DMS53 treated with DMSO at 0.1 percent for 48 hours (cell line): ENCODE measurements around the gene DHH.

ENCODE experiments used
- DNase-seq: peaks from one replicate; lab custom pipeline; 2025; ENCODE audit not compliant: unreplicated experiment; lab: John Stamatoyannopoulos, UW

The DHH gene

DNA sequence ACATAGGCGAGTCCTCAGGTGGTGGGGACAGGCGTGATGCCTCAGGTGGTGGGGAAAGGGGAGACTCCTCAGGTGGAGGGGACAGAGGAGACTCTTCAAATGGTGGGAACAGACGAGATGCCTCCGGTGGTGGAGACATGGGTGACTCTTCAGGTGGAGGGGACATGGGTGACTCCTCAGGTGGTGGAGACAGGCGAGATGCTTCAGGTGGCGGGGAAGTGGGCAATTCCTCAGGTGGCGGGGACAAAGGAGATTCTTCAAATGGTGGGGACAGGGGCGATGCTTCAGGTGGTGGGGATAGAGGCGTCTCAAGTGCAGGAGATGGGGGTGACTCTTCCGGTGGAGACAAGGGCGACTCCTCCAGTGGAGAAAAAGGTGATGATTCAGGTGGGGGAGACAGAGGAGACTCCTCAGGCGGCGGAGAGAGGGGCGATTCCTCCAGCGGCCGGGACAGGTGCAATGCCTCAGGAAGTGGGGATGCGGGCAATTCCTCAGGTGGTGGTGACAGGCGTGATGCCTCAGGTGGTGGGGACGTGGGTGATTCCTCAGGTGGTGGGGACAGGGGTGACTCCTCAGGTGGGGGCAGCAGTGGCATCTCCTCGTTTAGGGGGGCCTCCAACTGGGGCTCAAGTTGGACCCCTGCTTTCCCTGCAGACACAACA, 42.7 kb downstream of the DHH start:
- DNase-seq = no peak

- no peak for DNase-seq
These were observed 43.2 kb downstream of the DHH start for GRCh38 chr12:49051373-49051764.

DNA sequence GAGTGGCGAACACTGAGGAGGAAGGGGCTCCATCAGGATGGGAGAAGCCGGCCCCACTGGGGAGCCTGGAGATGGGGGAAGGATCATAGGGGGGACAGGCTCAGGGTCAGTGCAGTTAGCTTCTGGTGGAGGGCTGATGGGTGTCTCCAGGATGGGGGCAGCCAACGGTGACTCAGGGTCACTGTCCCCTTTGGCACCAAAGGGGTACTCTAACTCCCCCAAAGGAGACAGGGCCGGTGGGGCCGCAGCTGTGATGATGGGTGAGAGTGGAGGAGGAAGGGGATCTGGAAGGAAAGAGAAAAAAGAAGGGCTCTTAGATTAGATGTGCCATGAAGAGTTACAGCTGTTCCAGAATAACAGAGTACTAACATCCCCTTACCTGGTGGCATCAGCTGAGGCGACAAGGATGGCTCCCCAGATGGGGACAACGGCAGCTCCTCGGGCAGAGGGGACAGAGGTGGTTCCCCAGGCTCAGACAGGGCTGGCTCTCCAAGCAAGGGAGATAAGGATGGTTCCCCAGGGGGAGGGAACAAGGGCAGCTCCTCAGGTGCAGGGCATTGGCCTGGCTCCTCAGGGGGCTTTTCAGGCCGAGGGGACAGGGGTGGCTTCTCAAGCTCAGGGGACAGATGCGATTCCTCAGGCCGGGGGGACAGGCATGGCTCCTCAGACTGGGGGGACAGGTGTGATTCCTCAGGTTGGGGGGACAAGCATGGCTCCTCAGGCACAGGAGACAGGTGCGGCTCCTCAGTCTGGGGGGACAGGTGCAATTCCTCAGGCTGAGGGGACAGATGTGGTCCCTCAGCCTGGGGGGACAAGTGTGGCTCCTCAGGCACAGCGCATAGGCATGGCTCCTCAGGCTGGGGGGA, 43.9 kb downstream of the DHH start:
- DNase-seq = no peak

DNA sequence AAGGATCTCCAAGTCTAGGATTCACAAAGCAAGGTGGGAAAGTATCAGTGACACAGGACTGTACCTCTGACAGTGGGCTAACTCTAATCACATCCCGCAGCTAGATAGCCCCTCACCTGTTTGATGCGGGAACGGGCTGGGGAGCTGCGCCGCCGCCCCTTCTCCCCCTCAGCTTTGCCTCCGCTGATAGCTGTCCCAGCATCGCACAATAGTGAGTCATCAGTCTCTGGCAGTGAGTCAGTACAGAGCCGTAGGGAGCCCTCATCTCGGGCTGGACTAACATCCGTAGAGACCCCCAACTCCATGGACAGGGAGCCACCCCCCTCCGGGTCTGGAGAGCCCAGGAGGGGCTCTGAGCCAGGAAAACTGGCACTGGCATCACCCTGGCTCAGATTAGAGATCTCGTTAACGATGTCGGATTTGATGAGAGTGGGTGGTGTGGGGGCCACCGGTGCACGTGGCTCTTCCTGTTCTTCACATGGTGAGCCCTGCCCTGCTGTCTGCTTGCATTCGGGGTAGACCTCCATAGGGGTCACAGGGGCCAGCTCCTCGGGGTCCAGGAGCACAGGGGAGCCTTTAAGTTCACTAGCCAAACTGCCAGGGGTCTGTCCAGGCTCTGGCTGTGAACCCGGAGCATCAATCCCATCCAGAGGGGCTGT, 44.9 kb downstream of the DHH start:
- DNase-seq = no peak

DNA sequence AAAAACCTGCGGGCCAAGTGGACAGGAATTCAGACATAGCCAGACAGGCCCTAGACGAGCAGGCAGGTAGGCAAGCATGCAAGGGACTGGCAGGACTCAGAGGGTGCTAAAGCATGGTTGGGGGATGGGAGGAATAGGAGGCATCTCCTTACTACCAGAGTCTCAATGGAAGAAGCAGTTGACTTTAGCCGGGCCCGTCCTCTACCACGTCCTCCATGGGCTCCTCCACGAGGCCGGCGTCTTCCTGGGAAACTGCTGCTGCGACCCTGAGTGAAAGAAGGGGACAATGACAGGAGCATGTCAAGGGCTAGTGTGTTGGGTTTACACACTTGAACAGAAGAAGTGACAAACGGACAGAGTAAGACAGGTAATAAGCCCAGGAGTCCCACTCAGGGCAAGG, 45.6 kb downstream of the DHH start:
- DNase-seq = no peak

DNA sequence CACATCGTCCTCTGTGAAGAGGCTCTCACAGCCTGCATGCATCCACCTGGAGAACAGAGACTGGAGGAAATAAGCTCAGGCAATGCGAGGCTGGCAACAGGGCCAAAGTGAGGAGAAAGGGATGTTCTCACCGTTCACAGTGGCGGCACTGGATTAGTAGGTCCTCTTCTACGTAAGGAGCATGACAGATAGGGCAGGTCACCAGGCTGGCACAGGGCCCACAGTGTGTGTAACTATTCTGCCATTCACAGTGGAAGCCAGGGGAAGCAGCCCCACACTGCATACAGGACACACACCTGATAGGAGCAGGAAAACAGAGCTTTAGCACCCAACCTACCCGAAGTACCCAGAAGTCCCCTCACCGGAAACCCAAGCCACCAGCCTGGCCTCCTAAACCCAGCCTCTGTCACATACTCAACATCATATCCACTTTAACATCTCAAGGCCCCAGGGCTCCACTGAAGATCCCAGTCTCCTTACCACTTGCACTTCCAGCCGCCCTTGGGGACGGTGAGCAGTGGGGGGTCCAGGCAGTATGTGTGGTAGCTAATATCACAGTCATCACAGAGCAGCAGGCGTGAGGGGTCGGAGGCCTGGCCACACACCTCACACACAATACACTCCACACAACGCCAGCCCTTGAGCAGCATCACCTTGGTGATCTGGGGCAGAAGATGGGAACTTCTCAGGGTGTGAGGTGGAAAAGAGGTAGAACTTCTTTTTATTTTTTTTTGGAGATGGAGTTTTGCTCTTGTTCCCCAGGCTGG, 48.3 kb downstream of the DHH start:
- no peak for DNase-seq

- no peak for DNase-seq
These were observed 49.9 kb downstream of the DHH start for GRCh38 chr12:49044660-49045059.

DNA sequence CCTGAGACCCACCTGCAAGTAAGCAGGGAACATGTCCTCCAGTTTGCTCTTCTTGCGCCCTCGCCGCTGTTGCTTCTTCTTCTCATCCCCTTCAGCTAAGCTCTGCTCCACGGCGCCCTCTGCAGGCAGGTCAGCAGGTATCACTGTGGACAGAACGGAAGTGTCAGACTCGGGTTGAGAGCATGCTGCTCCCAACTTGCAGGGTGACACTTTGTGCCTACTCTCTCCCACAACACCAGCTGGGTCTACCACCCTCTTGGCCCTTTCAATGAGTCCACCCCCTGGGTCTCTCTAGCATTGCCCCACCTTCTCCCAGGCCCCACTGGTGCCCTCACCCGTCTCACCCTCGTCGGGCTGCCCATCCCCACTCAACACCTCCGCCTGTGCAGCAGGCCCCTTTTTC, 50.7 kb downstream of the DHH start:
- DNase-seq = peak; percentile 63

GRCh38 chr12:49043241-49043640, 51.4 kb downstream of the DHH start:
- no peak for DNase-seq

DNA sequence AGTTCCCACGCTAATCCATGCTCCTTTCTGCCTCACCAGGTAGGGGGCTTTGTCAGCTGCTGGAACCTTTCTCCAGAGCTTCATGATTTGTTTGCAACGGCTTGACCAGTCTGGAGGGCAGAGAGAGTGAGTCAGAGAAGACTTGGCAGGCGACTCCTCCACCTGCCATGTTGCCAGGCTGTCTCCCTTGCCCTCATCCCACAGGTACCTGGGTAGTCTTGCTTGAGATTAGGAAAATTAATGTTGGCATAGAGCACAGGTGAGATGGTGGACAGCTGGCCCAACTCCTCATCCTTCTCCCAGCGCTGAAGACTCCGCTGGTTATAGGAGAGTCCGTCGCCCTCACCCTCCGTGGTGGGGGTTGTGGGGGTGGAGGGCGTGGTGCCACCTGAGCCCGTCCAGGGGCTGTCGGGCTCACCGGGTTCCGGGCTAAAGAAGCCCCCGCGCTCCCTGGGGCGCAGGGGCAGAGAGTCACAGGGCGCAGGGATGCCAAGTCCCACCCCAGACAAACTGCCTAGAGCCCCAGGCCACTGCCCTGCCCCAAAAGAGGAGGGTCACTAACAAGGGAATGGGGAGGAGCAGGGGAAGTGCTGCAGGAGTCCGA, 52.6 kb downstream of the DHH start:
- DNase-seq = no peak

DNA sequence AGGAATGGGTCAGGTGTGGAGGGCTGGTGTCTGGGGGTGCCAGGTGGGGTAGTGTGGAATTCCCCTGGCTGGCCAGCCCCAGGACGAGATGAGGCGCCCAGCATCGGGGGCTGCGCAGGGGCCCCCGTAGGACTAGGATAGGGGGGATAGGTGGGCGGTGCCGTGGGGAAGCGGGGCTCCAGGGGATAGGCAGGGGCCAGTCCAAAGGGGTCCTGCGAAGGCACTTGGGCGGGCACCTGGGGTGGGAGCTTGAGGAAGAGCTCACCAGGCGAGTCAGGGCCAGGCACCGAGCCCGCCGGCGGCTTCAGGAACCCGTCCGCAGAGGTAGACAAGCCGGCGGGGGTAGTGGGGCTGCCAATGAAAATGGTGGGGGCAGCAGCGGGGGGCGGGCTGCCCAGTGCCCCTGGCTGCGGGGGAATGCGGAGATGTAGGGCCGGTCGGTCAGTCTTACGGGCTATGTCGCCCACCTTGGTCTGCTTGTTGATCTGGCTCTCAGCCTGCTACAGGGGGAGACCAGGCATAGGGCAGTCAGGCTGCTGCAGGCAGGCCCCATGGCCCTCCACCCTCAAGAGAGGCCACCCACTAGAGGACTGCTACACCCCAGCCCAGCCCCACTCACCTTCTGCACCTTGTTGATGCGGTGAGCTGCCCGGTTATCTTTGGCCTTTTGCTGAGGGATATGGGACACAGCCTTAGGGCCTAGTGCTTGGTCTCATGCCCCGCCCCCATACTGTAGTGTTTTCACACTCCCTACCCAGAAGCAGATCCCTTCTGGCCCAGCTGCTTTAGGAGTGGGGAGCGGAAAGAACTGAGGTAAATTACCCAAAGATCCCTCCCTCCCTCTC, 53.3 kb downstream of the DHH start:
- DNase-seq = no peak

- DNase-seq = no peak
These were observed 54.2 kb downstream of the DHH start for GRCh38 chr12:49040364-49040855.

DNA sequence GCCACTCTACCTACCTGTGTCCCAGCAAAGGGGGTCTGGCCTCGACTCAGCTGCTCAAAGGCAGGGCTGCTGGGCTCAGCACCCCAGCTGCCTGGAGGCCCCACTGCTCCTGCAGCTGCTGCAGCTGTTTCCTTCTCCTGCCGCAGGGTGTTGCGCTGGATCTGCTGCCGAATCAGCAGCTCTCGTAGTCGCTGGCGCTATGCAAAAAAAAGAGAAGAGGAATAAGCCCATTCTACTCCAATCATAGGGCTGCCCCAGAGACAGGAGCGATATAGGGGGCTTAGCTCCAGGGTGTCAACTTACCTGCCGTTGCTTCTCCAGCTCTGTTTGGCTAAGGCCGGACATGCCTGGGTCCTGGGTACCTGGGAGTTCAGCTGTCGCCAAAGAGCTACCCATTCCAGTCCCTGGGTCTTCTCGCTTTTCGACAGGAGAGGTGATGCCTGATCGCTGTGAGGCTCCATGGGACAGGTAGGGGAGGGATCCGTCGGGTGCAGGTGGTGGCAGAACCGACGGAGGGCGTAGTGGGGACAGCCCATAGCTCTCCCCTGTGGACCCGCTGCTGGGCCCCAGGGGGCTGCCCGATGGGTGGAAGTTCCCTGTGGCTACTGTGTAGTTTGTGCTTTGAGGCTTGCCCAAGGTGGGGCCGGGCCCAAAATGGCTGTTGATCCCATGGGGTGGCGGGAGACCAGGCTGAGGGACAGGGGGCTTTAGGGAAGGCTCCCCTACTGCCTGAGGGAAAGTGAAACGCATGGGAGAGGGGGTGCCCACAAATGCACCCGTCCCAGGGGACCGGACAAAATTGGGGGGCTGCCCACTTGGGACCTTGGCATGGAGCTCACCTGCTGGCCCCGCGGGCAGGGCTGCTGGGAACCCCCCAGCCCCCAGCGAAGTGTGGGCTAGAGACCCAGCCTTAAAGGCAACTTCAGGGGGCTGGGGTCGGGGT, 54.9 kb downstream of the DHH start:
- no peak for DNase-seq

DNA sequence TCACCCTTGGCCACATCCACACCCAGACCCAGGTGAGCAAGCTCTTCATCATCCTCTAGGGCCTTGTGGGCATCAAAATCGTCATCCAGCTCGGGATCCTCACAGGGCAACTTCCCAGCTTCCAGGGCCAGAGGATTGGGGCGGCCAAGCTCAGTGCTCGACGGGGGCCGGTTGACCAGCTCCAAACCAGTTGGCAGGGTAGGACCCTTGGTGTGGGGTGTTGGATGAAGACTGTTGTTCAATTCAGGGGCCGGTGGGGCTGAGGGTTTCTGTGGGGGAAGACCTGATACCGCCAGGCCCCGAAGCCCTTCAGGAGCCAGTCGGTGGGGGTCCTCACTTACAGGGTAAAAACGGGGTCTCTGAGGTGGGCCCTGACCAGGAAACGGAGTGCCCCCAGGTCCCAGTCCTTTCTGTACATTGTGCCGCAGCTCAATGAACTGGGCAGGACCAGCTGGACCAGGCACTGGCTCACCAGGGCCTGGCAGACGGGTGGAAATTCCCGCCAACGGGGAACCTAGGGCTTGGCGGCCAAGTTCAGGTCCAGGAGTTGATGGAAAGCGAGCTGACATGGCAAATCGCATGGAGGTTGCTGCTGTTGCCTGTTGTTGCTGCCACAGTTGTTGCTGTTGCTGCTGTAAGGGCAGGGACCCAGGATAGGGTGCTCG, 56.2 kb downstream of the DHH start:
- DNase-seq = no peak

- DNase-seq = no peak
These were observed 56.7 kb downstream of the DHH start for GRCh38 chr12:49037947-49038237.

DNA sequence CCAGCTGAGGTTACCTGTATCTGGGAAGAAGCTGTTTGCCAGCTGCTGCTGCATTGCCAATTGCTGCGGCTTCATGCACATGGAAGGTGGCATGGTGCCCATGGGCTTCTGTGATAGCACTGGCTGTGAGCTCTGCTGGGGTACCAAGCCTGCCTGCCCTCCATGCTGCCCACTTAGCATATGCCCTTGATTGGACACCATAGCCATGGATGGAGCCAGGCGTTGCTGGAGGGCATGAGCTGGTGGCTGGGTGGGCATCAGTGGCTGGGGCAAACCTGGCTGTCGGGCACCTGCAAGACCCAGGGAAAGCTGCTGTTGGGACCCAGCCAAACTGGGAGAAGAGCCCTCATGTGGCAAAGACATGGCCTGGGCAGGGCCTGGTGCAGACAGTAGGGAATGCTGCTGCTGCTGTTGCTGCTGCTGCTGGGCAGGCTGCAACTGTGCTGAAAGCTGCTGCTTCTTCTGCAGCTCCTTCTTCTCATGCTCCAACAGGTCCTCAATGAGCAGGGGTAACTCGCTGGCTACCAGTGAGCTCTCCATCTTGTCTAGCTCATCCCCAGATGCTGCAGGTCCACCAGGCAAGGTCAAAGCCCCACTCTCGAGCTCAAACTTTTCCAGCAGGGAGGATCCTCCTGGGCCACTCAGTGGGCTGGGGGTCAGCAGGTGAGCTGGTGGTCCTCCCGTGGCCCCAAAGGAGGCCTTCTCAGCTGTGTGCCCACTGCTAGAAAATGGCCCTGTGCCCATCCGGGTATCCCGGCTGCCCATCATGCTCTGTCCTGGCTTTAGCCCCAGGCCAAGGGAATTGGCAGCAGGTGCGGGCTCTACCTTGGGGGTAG, 57.3 kb downstream of the DHH start:
- no peak for DNase-seq
